Calu3 (cell line): ENCODE data around the gene FUT6. TPM values are rescaled to one million over a fixed set of nuclear protein-coding genes. Genes with fewer than 3 reads are reported as not detected.
"Not testable (repeated sequence)": the region's sequence is repeated elsewhere in the genome, so short reads cannot be mapped to it uniquely, and the experiment has no call there.

Source experiments
- BruUV-seq: library from RNA; stranded (reverse); fragments of 400-500 nt; replicated peaks from 2 replicates; lab custom pipeline; 2021; lab: Mats Ljungman, UMichigan
- CTCF ChIA-PET: fragments of 300-600 bp; sonication (Branson Sonifier 250); formaldehyde crosslinking; loops from one replicate; lab custom pipeline; 2022; ENCODE audit warnings: antibody characterized with exemption; lab: Charles Lee
- DNase-seq: peaks from one replicate; pipeline ENCODE4 v3.0.0; 2022
- H3K27ac Mint-ChIP-seq: one replicate; pipeline ENCODE4 v1.8.0; 2022; ENCODE audit warnings: mixed read lengths; ENCODE audit not compliant: unreplicated experiment
- H3K27me3 Mint-ChIP-seq: one replicate; pipeline ENCODE4 v1.8.0; 2022; ENCODE audit warnings: mixed read lengths; ENCODE audit not compliant: unreplicated experiment
- H3K36me3 Mint-ChIP-seq: one replicate; pipeline ENCODE4 v1.8.0; 2022; ENCODE audit warnings: mild to moderate bottlenecking, moderate library complexity, mixed read lengths; ENCODE audit not compliant: insufficient read depth, unreplicated experiment
- H3K4me1 Mint-ChIP-seq: one replicate; pipeline ENCODE4 v1.8.0; 2022; ENCODE audit warnings: mild to moderate bottlenecking, low read depth, mixed read lengths; ENCODE audit not compliant: unreplicated experiment
- H3K4me3 Mint-ChIP-seq: one replicate; pipeline ENCODE4 v1.8.0; 2022; ENCODE audit warnings: mild to moderate bottlenecking, low read depth, moderate library complexity, mixed read lengths; ENCODE audit not compliant: unreplicated experiment
- H3K9me3 Mint-ChIP-seq: one replicate; pipeline ENCODE4 v1.8.0; 2022; ENCODE audit warnings: low read depth, mixed read lengths; ENCODE audit not compliant: unreplicated experiment
- intact Hi-C: fragments of 100-400 bp; cut with micrococcal nuclease; formaldehyde crosslinking; loops from one replicate; pipeline ENCODE4 v1.10.0; 2022; ENCODE audit not compliant: unreplicated experiment
- total RNA-seq: library from RNA; stranded (reverse); gene quantifications from 2 replicates; pipeline ENCODE4 v1.2.3, GENCODE V29; 2022
- TF ChIP-seq, protein P1 (sequence below): fragments of 200-600 bp; IDR thresholded peaks from one replicate; pipeline ENCODE4 v1.8.0; 2022; ENCODE audit warnings: antibody characterized with exemption; ENCODE audit not compliant: unreplicated experiment

The FUT6 gene
- total RNA-seq, 1 experiment from 2014 or later, result 1.8 TPM

DNA sequence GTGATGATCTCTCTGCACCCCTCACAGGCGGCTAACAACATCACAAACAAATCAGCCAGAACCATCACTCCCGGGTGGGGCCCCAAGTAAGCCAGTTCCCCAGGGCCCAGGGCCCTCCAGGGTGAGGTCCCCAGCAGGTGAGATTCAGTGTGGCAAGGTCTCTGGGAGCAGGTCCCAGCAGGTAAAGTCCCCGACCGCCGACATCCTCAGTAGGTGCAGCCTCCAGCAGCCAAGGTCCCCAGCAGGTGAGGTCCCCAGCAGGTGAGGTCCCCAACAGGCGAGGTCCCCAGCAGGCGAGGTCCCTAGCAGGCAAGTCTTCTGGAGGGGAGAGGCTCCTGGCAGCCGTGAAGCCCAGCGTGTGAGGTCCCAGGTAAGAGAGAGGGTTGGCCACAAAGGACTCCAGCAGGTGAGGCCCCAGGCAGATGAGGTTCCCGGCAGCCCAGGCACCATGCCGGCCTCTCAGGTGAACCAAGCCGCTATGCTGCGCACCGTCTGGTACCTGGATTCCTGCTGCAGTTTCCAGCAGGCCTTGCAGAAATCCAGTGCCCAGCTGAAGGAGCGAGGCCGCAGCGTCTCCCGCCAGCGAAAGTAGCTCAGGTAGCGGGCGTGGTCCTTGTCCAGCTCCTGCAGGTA is 3.9 kb upstream of the FUT6 start:
- H3K4me1 Mint-ChIP-seq, result peaks cover 2% of the 10 kb centered on the region
- H3K4me3 Mint-ChIP-seq, result no peak overlapping the region
- CTCF ChIA-PET, result interaction anchor here (0.6 kb wide), 1 partner anchor 60 kb away, joined by 3 read pairs; no protein-coding TSS in a partner anchor
- H3K27me3 Mint-ChIP-seq, result no peaks in the 10 kb centered on the region
- no peaks in the 10 kb centered on the region for H3K36me3 Mint-ChIP-seq
- no peak for DNase-seq
- intact Hi-C loops, result no loop called here
- TF ChIP-seq, protein P1, sequence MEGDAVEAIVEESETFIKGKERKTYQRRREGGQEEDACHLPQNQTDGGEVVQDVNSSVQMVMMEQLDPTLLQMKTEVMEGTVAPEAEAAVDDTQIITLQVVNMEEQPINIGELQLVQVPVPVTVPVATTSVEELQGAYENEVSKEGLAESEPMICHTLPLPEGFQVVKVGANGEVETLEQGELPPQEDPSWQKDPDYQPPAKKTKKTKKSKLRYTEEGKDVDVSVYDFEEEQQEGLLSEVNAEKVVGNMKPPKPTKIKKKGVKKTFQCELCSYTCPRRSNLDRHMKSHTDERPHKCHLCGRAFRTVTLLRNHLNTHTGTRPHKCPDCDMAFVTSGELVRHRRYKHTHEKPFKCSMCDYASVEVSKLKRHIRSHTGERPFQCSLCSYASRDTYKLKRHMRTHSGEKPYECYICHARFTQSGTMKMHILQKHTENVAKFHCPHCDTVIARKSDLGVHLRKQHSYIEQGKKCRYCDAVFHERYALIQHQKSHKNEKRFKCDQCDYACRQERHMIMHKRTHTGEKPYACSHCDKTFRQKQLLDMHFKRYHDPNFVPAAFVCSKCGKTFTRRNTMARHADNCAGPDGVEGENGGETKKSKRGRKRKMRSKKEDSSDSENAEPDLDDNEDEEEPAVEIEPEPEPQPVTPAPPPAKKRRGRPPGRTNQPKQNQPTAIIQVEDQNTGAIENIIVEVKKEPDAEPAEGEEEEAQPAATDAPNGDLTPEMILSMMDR, result no peak
- H3K9me3 Mint-ChIP-seq, result no peaks in the 10 kb centered on the region
- BruUV-seq, result no TSS peak
- no peak overlapping the region for H3K27ac Mint-ChIP-seq

DNA sequence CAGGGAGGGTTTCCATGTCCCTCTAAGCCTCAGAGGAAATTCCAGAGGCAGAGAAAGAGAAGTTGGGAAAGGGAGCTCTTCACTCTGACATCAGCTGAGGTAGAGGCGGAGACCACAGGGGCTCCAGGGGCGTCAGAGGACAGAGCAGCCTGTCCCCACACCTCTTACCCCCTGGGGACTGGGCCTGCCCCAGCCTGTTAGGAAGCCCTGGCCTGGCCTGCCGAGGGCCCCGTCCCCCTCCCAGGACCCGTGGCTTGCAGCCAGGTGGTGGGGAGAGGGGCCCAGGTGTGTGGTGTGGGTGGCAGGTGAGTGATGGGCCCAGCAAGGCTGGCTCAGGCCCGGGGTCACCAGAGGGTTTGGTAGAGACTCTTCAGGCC is 2.2 kb upstream of the FUT6 start:
- H3K4me3 Mint-ChIP-seq, DNase-seq, H3K27me3 Mint-ChIP-seq, H3K4me1 Mint-ChIP-seq, BruUV-seq, H3K27ac Mint-ChIP-seq, H3K36me3 Mint-ChIP-seq, CTCF ChIA-PET, intact Hi-C loops, H3K9me3 Mint-ChIP-seq: not testable (repeated sequence)

DNA sequence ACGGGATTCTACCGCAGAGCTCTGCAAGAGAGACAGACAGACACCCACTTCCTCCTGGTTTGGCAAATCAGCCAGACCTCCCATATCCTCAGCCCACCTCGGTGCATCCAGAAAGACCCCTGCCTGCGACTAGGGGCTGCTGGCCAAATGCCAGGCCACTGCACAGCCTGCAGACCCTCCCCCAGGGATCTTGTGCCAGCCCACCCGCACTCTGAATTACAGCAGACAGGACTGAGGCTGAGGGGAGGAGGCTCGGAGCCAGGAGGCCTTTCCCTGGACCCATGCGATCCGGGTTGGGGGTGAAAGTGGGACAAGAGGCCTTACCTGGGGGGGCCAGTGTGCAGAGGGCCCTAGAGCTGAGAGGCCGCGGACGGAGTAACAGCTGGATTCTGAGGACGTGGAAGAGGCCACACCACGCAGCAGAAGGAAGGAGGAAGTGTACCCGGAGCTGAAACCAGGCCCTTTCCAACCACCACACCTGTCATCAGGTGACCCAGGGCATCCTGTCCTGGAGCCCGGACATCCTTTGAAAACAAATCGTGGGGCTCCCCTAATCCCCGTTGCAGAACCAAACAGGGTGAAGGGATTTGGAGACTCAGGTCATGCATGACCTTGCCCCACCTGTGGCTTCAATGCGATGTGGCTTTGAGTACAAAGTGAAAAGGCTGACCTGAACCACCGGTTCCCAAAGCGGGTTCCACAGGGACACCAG is 993 bp downstream of the FUT6 start:
- no peak for DNase-seq
- Mint-ChIP-seq H3K27me3 (no peaks in the 10 kb centered on the region), H3K9me3 (no peaks in the 10 kb centered on the region), H3K27ac (peak overlapping the region; percentile 7), H3K4me3 (peak overlapping the region; percentile 13), H3K4me1 (peaks cover 10% of the 10 kb centered on the region), H3K36me3 (no peaks in the 10 kb centered on the region)
- intact Hi-C loops, result no loop called here
- TF ChIP-seq, protein P1, result no peak
- CTCF ChIA-PET, result no interaction called here
- no TSS peak for BruUV-seq

DNA sequence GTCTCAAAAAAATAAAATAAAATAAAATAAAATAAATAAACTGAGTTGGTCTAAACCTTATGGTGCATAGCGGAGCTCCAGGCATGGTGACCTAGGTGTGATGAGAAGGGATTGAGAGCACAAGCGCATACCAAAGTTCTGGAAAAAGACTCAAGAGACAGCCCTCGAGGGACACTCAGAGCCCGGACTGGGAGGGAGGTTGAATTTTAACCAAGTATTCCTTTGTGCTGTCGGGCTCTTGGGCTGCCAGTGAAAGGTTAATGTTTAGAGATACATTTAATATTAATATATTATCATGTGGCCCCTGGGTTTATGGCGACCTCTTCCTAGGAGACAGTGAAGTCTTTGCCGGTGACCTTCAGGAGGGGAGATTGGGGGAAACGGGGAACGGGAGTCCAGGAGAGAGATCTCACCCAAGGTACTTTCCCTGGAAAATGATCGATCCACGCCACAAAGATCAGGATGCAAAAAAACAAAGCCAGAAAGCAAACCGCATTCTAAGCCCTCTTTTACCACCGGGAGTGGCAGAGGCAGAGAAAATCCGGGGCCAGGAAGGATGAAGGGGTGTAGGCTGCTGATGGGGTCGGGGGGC is 1.6 kb downstream of the FUT6 start:
- DNase-seq, result no peak
- no peaks in the 10 kb centered on the region for H3K27me3 Mint-ChIP-seq
- H3K4me3 Mint-ChIP-seq, result peak overlapping the region; percentile 13
- intact Hi-C loops, result no loop called here
- peaks cover 10% of the 10 kb centered on the region for H3K4me1 Mint-ChIP-seq
- H3K9me3 Mint-ChIP-seq, result no peaks in the 10 kb centered on the region
- H3K27ac Mint-ChIP-seq, result peak overlapping the region; percentile 7
- no TSS peak for BruUV-seq
- TF ChIP-seq, protein P1, result no peak
- H3K36me3 Mint-ChIP-seq, result no peaks in the 10 kb centered on the region
- CTCF ChIA-PET, result no interaction called here
